Measurements from ENCODE around the gene NUCKS1. TPM values are rescaled to one million over a fixed set of nuclear protein-coding genes. Genes with fewer than 3 reads are reported as not detected.
"Not testable (repeated sequence)": the region's sequence is repeated elsewhere in the genome, so short reads cannot be mapped to it uniquely, and the experiment has no call there.

Gene NUCKS1
- total RNA-seq, 1 donor from 2014 or later: 185 TPM

- ATAC-seq (no peak), DNase-seq (ENCODE audit: missing footprints) (no peak)
- intact Hi-C loops (cut with DNase I): no loop called here
Measured at GRCh38 chr1:205746757-205747412, 3.1 kb downstream of the NUCKS1 start.

GRCh38 chr1:205744403-205744802 lies 5.6 kb downstream of the NUCKS1 start:
- DNase-seq (ENCODE audit: missing footprints): no peak
- no peak for ATAC-seq
- intact Hi-C loops (cut with DNase I): no loop called here

GRCh38 chr1:205743977-205744376 lies 6.0 kb downstream of the NUCKS1 start:
- intact Hi-C loops (cut with DNase I): no loop called here
- DNase-seq (ENCODE audit: missing footprints): no peak
- no peak for ATAC-seq

- DNase-seq (ENCODE audit: missing footprints) (no peak), ATAC-seq (no peak)
- intact Hi-C loops (cut with DNase I): no loop called here
Measured at GRCh38 chr1:205741681-205742080, 8.3 kb downstream of the NUCKS1 start.

- ATAC-seq (no peak), DNase-seq (ENCODE audit: missing footprints) (no peak)
- intact Hi-C loops (cut with DNase I): no loop called here
Measured at GRCh38 chr1:205739348-205740160, 10.4 kb downstream of the NUCKS1 start.

GRCh38 chr1:205735218-205735617 lies 14.8 kb downstream of the NUCKS1 start:
- intact Hi-C loops (cut with DNase I): no loop called here
- DNase-seq (ENCODE audit: missing footprints) (no peak), ATAC-seq (no peak)

GRCh38 chr1:205733438-205734175 lies 16.4 kb downstream of the NUCKS1 start:
- intact Hi-C loops (cut with DNase I): no loop called here
- DNase-seq (ENCODE audit: missing footprints): no peak
- ATAC-seq: no peak

- no peak for DNase-seq (ENCODE audit: missing footprints)
- ATAC-seq: no peak
- intact Hi-C loops (cut with DNase I): no loop called here
Measured at GRCh38 chr1:205729945-205730610, 19.9 kb downstream of the NUCKS1 start.

GRCh38 chr1:205726619-205727125 lies 23.3 kb downstream of the NUCKS1 start:
- DNase-seq (ENCODE audit: missing footprints): no peak
- intact Hi-C loops (cut with DNase I): no loop called here
- no peak for ATAC-seq

GRCh38 chr1:205725514-205725913 lies 24.5 kb downstream of the NUCKS1 start:
- intact Hi-C loops (cut with DNase I): no loop called here
- ATAC-seq (no peak), DNase-seq (ENCODE audit: missing footprints) (no peak)

GRCh38 chr1:205720740-205721139 lies 29.2 kb downstream of the NUCKS1 start:
- intact Hi-C loops (cut with DNase I); DNase-seq (ENCODE audit: missing footprints); ATAC-seq: not testable (repeated sequence)

GRCh38 chr1:205719762-205720161 lies 30.2 kb downstream of the NUCKS1 start:
- DNase-seq (ENCODE audit: missing footprints) (no peak), ATAC-seq (no peak)
- intact Hi-C loops (cut with DNase I): no loop called here

GRCh38 chr1:205719015-205719414 lies 31.0 kb downstream of the NUCKS1 start:
- no peak for ATAC-seq
- intact Hi-C loops (cut with DNase I): no loop called here
- no peak for DNase-seq (ENCODE audit: missing footprints)

GRCh38 chr1:205716371-205717132 lies 33.4 kb downstream of the NUCKS1 start:
- no peak for ATAC-seq
- intact Hi-C loops (cut with DNase I): no loop called here
- DNase-seq (ENCODE audit: missing footprints): no peak

- intact Hi-C loops (cut with DNase I): no loop called here
- ATAC-seq: no peak
- no peak for DNase-seq (ENCODE audit: missing footprints)
Measured at GRCh38 chr1:205715628-205716027, 34.4 kb downstream of the NUCKS1 start.

GRCh38 chr1:205714906-205715246 lies 35.1 kb downstream of the NUCKS1 start:
- intact Hi-C loops (cut with DNase I): loop anchor here (5.0 kb wide), 1 partner anchor 123 kb away; no protein-coding TSS in a partner anchor
- ATAC-seq (no peak), DNase-seq (ENCODE audit: missing footprints) (no peak)

GRCh38 chr1:205714190-205714905 lies 35.6 kb downstream of the NUCKS1 start:
- intact Hi-C loops (cut with DNase I): loop anchor here (5.0 kb wide), 1 partner anchor 122 kb away; no protein-coding TSS in a partner anchor
- no peak for ATAC-seq
- no peak for DNase-seq (ENCODE audit: missing footprints)

All from Right ventricle myocardium inferior (tissue), 1 donor.